ENCODE measurements around the gene SNCAIP.
"Not testable (repeated sequence)": the region's sequence is repeated elsewhere in the genome, so short reads cannot be mapped to it uniquely, and the experiment has no call there.

Gene SNCAIP

DNA sequence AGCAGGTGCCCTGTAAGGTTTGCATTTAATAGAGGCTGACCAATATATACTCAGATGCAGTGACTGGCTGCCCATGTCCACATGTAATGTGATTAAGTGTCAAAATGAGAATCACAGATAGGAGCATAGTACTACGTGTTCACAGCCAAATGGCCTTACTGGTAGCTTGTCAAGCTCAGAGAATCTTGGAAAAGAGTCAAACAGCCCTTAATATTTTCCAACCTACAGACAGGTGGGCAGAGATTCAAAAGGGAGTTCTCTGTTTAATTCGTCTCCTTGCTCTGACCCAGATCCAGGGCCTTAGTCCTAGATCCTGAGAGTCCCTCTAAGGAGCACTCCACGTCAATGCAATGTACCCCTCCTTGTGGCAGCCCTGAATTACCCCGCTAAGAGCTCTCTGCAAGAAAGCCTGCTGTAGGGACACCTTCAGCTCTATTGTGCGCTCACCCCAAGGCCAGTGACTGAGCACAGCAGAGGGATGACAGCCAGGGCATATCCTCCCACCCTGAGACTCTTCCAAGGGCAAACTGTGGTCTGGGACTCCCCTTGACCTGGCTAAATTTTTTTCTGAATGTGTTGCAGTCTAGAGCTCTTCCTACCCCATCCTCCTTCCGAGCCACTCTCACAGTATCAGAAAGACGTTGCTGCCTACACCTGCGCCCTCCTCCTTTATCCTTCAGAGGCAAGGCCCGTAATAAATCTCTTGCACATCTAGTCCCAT, 159.2 kb downstream of the SNCAIP start:
- DNase-seq, result no peak

DNA sequence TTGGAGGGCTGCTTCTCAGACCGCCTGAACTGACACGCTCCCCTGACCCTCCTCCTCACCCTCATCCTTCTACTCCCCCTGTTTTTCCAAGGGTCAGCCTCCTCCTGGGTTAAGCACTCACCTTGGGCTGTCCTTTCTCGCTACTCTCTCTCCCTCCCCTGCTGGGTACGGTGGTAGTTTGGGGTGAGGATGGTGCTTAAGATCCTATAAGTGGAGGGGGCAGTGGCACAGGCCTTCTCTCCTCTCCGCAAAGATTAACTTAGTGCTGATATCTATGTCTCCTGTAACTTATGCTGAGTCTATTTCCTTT, 159.7 kb downstream of the SNCAIP start:
- DNase-seq, result no peak

DNA sequence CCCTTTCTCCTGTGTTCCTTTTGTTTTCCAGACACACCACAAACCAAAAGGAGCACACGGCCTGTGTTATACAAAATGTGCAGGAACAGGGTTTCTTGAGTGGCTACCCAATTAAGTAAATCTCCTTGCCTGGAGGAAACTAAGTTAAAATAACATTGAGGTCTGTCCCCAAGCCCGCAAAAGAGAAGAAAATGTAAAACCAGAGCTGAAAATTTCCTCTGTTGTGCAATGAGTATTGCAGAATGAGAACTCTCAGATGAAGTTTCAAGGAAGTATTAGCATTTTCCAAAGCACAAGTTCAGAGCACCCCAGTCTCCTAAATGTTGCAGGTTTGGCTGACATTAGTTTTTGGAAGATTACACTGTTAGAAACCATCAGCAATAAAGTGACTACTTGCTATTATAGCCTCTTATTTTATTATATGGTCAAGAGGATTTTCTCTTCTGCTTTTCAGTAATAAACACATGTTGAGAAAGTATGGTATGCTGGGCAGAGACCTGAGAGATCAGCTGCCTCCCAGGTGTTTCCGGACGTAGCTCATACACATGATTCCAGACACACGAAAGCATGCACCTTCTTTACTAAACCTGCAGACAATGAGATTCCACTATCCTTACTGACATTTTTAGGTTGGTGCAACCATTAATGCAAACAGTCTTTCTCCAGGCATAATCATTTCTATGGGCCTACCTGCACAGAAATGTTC, 161.3 kb downstream of the SNCAIP start:
- DNase-seq, result no peak

DNA sequence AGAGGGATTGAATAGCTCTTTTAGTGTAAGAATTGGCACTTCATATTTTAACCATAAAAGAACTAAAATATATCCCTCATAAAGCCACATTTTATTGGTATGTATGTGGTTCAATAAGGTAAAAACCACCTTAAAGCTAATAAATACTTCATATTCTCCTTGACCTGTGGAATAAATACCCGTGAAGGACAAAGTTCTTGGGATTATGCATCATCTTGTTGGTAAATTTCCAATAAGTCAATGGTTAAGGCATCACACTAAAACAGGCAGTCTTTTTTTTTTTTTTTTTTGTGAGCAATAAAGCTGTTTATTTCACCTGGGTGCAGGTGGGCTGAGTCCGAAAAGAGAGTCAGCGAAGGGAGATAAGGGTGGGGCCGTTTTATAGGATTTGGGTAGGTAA, 161.9 kb downstream of the SNCAIP start:
- DNase-seq, result no peak

DNA sequence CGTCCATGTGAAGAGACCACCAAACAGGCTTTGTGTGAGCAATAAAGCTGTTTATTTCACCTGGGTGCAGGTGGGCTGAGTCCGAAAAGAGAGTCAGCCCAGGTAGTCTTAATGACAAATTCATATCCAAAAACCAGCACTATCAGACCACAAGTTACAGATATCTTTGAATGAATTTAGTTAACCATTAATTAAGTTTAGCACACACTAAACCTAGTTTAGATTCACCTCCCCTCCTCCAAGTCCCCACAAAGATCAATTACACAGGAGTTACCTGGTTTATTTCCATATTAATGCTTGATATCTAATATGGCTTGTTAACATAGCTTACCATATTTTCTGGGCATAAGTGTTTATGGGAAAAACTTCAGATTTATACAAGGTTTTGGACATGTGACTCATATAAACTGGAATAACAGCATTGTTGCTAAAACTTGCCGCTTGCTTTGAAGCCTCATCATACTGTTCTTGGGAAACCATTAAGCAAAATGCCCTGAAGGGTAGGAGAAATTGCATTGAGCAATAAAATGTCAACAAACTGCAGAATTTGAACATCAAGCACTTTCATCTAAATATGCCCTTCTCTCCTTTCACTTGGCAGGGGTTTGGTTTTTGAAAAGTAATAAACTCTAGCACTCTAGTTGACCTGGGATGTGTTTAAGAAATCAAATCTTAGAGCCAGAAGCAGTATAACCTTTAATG, 166.9 kb downstream of the SNCAIP start:
- no peak for DNase-seq

DNA sequence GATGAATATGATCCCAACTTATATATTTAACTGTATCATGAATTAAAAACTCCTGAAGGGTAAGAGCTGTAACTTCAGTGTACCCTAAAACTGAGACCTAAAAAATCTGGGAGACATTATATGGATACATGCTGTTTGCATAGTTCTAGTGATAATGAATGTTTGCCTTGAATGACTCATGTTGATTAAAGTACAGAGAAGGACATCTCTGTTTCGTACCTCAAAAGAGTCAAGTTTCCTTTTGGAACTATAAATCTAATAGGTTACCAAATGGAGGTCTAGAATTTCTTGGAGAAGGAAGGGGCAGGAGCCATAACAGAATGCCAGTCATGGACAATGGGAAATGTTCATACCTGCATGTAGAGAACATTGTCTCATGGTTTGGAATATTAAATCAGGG, 168.1 kb downstream of the SNCAIP start:
- DNase-seq, result no peak

DNA sequence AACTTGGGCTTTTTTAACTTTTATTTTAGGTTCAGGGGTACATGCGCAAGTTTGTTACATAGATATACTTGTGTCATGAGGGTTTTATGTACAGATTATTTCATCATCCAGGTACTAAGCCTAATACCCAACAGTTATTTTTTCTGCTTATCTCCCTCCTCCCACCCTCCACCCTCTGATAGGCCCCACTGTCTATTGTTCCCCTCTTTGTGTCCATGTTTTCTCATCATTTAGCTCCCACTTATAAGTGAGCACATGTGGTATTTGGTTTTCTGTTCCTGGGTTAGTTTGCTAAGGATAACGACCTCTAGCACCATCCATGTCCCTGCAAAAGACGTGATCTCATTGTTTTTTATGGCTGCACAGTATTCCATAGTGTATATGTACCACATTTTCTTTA, 172.1 kb downstream of the SNCAIP start:
- DNase-seq, result no peak

DNA sequence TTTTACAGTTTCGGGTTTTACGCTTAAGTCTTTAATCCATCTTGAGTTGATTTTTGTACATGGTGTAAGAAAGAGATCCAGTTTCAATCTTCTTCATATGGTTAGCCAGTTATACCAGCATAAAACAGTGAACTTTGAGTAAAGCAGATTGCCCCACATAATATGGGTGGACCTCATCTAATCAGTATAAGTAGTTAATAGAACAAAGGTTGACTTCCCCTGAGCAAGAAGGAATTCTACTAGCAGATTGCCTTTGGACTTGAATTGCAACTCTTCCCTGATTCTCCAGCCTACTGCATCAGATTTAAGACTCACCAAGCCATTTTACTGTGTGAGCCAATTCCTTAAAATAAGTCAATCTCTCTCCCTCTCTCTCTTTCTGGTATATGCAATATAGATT, 173.2 kb downstream of the SNCAIP start:
- no peak for DNase-seq

DNA sequence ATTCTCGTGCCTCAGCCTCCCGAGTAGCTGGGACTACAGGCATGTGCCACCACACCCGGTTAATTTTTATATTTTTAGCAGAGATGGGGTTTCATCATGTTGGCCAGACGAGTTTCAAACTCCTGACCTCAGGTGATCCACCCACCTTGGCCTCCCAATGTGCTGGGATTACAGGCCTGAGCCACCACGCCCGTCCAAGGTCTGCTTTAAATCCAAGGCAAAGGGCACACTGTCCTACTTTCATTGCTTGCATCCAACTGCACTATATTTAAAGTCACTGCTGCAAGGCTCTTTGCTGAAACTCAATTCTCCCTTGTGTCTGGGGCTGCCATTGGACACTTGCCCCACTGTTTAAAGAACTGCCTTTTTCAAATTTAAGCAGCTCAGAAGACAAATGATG, 174.6 kb downstream of the SNCAIP start:
- not testable (repeated sequence) for DNase-seq

DNA sequence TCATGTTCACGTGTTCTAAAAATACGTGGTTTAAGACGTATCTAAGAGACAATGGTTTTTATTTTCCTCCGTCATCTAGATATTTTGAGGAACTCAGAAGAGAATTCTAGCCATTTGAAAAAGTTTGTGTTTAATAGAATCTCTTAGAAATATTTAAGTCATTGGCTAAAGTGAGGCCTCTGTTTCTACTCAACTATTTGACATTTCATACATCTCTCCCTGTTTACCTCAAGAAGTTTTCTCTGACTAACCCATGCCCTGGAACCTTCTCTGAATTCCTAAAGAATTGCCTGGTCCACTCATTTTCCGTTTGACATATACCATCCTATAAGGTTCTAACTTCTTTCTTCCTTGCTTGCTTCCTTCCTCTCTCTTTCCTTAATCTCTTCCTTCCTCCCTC, 178.7 kb downstream of the SNCAIP start:
- no peak for DNase-seq

DNA sequence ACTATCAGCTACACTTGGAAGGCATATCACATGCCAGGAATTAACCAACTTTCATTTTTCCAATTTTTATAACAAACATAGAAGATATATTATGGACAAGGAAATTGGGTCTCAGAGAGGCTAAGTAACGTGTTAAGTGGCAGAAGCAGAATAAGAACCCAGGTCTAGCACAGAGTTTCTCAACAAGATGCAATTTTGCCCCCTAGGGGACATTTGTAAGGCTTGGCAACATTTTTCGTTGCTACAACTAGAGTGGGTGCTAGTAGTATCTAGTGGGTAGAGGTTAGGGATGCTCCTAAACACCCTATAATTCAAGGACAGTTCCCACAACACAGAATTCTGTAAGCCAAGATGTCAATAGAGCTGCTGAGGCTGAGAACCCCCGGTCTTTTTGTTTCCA, 180.6 kb downstream of the SNCAIP start:
- no peak for DNase-seq

DNA sequence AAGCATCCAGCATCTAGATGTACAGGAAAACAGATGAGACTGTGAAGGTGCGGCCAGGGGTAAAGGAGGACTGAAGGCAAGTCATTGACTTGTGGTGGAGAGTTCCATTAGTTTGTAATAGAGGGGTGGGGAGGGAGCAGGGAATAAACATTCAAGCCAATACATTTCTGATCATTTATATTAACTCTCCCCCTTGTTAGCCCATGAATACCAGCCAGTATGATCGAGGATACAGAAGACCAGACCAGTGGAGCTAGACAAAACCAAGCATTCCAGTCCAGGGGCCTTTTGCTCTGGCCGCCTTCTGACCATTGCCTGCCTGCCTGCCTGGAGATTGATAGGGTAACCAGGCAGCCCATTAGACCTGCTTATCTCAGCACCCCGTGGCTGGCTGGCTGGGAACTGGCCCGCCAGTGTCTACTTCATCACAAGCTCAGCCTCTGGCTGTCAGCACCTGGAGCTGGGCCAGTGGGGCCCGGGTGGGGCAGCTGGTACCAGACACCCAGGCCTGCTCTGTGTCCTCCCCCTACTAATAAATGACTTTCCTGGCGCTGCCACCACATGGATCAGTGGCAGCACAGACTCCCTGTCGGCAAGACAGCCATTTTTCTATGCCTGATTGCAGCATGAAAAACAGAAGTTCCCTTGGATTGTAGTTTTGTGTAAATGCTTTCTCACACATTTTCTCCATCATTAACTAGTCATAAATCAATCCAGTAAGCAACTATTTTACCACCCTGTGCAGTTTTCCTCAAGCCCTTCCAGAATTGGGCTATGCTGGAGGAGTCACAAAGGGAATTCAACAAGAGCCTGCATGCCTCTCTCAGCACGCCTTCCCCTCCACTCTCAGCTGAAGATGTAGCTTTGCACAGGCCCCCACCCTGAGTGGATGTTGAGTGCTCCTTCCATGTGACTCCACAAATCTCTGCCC, 181.3 kb downstream of the SNCAIP start:
- DNase-seq, result no peak

DNA sequence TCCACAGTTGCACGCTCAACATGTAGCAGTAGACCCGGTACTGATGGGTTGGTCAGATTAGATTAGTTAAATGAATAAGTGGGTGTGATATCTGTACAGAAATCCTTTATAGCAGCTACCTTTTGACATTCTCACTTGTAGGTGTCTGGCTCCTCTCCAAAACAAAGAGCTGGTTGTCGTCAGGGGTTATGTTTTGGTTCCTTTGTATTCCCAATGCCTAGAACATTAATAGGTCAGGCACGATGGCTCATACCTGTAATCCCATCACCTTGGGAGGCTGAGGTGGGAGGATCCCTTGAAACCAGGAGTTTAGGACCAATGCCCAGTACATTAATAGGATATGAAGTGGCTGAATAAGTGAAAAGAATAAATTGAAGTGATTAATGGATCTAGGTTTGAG, 182.1 kb downstream of the SNCAIP start:
- no peak for DNase-seq

DNA sequence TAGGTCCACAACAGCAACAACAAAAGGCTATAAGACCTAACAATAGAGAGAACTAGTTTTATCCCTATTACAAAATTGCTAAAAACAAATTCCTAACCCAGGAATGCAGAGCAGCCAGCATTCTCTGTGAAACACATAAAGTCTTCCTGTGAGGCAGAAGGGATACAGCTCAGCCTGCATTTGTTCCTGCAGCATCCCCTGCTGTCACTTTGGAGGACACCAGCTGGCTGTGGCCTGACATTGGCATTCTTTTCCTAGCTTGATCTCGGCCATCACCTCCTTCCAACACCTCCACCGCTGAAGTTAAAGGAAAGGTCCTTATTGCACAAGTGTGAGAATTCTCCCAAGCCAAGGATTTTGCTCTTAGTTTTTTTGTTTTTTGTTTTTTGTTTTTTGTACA, 186.1 kb downstream of the SNCAIP start:
- DNase-seq, result no peak

DNA sequence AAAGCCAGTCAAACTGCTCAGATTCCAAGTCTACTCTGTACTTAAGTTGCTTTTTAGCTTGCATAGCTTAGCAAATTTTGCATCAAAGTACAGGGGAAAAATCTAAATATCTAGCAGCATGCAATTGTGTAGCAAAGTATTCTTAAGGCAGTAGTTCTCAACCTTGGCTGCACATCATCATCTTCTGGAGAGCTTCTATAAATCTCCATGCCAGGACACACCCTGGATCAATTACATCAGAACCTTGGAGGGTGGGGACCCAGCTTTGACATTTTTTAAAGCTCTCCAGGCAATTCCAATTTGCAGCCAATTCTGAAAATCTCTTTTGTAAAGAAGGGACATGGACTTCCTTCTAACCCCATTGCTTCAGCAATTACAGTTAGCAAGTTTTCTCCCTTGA, 187.5 kb downstream of the SNCAIP start:
- no peak for DNase-seq

DNA sequence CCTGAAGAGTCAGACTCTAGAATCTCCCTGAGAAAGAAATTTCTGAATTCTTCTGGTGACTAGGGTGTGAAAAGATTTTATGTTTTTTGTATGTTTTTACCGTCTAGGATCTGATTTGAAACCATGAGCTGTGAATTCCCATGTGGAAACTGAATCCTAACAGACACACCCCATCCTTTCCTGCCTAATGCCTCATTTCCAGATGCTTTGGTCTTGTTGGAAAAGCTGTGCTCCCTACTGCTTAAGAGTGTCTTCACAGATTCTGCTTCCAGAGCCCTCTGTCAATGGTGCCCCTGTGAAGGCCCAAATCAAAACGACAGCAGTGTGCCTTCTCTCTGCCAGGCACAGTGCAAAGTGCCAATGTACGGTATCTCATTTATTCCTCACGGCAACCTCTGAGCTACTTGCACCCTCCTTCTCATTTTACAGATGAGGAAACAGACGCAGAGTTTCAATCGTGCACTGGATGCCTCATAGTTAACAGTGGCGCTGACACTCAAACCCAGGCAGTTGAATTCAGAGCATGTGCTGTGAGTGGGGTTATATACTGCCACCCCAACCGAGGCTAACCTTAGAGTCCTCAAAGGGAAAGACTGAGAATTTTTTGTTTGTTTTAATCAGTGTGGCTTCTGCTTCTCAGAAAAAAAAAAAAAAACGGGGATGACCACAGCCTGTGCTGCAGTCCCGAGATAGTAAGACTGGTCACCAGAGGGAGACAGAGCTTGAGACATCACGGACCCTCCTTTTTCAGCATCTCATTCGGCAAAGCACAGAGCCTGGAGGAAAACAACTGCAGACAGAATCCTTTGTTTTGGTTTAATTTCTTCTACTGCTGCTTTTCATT, 188.4 kb downstream of the SNCAIP start:
- DNase-seq, result no peak

DNA sequence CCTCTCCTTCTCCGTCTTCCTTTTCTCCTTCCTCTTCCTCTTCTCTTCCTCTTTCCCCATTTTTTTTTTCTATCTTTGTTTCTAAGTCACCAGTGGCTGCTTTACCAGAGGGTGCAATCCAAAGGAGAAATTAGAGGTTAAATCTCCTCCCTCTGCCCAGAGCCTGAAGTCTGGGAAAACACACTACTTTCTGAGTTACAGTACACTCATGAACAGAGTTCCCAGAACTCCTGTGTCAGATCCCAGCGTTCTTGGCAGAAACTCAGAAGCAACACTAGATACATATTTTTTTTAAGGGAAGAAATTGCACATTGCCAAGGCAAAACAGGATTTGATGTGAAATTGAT, 189.0 kb downstream of the SNCAIP start:
- no peak for DNase-seq

DNA sequence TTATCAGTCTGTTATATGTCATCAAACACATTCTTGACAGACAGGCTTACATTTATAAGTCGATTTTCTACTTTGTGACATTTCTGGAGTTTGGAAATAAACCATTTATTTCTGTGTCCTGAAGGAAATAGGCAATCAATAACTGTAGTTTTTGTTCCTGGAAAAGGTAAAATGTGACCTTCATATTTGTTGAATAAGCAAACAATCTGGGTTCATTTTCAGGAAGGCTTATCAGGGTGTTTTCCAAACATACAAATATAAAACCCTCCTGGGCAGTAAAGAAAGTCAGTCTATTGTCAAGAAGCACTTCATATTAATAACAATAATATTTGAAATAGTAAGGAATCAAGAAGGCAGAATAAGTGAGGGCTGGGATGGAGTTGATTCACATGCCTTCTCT, 195.0 kb downstream of the SNCAIP start:
- no peak for DNase-seq

DNA sequence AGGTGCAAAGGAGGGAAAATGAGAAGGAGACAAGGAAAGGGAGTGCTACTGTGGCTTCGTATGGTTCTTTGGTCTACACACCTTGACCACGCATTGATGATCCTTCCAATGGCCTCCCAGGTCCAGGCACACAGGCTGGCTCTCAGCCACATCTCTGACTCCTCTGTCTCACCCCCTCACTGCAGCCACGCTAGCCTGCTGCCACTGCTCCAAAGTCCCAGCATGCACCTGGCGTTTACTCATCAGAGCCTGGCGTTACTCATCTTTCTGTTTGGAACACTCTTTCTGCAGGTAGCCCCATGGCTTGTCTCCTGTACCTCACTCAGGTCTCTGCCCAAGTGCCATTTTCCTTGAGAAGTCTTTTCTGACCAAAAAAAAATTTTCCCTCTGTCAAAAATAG, 195.5 kb downstream of the SNCAIP start:
- no peak for DNase-seq

DNA sequence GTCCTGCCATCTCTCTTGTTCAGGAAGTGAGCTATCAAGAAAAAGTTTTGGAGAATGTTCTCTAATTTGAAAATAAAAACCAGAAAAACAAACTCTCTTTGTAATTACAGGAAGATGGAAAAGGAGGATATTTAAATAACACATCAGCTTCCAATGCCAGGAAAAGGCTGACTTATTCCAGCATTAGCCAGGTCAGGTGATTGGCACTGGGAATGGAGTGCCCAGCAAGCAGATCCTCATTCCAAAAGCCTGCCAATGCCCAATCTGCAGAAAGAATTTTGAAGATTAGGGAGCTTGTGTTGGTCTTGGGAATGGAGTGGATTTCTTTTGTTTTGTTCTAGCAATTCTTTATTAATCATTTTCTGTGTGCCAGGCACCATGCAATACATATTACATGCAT, 196.6 kb downstream of the SNCAIP start:
- DNase-seq, result no peak
